Measurements from ENCODE around the gene TAF4.

Gene TAF4

DNA sequence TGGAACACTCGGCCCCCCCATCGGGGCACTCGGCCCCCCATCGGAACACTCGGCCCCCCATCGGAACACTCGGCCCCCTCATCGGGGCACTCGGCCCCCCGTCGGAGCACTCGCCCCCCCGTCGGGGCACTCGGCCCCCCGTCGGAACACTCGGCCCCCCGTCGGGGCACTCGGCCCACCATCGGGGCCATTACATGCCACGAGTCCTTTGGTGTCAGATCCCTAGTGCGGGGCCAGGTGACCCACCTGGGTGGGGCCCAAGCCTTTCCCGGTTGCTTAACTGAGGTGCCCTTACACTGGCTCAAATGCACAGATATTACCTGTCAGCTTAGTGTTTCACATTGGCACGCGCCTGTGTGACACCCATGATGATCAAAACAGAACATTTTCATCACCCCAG, 95.9 kb downstream of the TAF4 start:
- ATAC-seq (no peak), DNase-seq (ENCODE audit: low spot score in 2 of 2) (no peak)
- Mint-ChIP-seq H3K36me3 (peaks cover 18% of the 10 kb centered on the region), H3K9me3 (no peaks in the 10 kb centered on the region), H3K27ac (no peak overlapping the region), H3K4me3 (no peak overlapping the region), H3K4me1 (no peaks in the 10 kb centered on the region)

DNA sequence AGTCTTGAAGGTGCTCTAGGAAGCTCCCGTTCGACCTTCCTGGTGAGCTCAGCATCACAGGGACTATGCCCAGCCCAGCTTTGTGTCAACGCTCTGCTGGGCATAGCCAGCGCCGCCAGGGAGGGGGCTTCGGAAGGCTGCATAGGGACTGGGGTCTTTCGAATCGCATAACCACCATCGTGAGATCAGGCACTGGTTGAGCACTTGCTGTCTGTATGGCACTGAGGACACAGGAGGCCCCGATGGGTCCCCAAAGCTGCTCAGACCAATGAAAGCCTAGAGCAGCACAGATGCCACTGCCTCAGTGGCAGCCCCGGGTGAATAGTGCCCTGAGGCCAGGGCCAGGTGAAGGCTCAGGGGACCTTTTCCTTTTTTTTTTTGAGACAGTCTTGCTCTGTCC, 96.7 kb downstream of the TAF4 start:
- Mint-ChIP-seq H3K4me1 (no peaks in the 10 kb centered on the region), H3K4me3 (no peak overlapping the region), H3K9me3 (no peaks in the 10 kb centered on the region), H3K36me3 (peaks cover 13% of the 10 kb centered on the region), H3K27ac (no peak overlapping the region)
- DNase-seq (ENCODE audit: low spot score in 2 of 2), result no peak
- no peak for ATAC-seq

DNA sequence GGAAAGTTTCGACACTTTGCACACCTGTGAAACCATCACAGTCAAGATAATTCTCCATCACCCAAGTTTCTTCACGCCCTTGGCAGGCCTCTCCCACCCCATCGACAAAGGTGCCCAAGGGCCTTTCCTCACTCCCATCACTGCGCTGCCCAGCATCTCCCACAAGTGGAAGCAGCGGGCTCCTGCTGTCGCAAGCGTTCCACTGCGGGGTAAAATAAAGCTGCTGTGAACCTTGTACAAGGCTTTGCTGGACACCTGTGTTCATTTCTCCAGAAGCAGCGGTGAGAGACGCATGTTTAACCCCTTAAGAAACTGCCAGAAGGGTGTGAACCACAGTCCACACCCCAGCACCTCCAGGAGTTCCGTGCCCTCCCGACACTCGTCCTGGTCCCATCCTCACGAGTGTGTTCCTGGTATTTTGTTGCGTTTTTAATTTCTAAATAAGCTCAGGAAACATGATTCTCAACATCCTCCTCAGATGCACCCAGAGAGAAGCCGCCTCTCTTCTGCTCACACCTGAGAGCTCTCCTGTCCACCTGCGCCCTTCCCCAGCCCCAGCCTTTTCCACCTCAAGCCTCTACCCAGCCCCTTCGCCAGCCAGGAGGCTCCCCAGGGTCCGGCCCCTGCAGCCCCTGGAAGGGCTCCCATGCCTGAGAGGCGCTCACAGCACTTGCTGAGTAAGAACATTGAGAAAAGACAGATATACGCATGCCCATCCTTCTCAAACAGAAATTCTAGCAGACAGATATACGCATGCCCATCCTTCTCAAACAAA, 97.5 kb downstream of the TAF4 start:
- Mint-ChIP-seq H3K4me1 (no peaks in the 10 kb centered on the region), H3K4me3 (no peak overlapping the region)

DNA sequence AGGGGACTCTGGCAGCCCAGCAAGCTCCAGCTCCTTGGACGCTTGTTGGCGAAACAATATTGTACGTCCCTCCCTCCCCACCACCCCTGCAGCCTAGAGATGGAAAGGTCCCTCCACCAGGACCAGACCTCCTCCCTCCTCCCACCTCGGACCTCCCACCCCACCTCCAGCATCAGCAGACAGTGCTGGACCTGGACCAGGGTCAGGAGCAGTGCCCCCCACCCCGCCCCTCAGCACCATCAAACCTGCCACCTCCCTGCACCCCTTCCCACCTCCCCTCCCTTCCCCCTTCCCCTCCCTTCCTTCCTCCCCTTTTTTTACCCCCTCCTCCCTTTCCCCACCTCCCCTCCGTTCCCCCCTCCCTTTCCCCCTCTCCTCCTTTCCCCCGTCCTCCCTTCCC, 98.4 kb downstream of the TAF4 start:
- no peak overlapping the region for H3K27ac Mint-ChIP-seq
- no peaks in the 10 kb centered on the region for H3K36me3 Mint-ChIP-seq
- H3K4me1 Mint-ChIP-seq, result no peaks in the 10 kb centered on the region
- DNase-seq (ENCODE audit: low spot score in 2 of 2) (no peak), ATAC-seq (no peak)
- H3K4me3 Mint-ChIP-seq, result no peak overlapping the region
- H3K9me3 Mint-ChIP-seq, result no peaks in the 10 kb centered on the region

More for the DNA sequence above, 97.5 kb downstream of the TAF4 start:
- peaks cover 6% of the 10 kb centered on the region for H3K36me3 Mint-ChIP-seq
- H3K9me3 Mint-ChIP-seq, result no peaks in the 10 kb centered on the region
- peak overlapping the region; percentile 73 for H3K27ac Mint-ChIP-seq
- DNase-seq (ENCODE audit: low spot score in 2 of 2) (no peak), ATAC-seq (no peak)

DNA sequence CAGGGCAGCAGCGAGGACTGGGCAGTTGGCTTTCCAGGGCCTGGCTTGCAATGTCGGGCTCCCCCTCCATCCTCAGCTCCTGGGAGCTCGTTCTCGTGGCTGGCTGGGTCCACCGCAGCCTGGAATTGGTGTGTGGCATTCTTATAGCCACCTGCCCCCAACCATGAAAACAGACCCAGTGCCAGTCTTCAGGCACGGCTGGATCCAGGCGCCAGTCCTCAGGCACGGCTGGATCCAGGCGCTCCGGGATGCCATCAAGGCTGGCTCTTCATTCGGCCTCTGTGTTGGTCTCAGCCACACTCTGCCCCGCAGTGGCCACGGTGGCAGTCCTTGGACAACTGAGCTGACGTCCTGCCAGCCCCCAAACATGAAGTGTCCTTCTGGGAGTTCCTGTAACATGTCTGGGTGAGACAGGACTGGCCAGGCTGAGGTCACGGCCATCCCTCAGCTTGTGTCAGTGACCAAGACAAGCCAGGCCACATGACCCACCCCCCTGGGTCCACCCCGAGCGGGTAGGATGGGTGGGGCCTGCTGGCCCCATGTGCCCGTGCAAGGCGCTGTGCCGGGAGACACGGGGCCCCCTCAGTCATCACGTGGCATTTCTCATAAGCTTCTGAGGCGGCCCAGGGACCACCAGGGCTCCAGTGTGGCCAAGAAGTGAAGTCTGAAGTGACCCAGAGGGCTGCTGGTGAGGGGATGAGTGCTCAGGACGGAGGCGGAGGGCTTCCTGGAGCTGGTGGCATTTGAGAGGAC, 99.0 kb downstream of the TAF4 start:
- H3K4me1 Mint-ChIP-seq, result no peaks in the 10 kb centered on the region
- H3K9me3 Mint-ChIP-seq, result no peaks in the 10 kb centered on the region
- ATAC-seq, result no peak
- no peak overlapping the region for H3K4me3 Mint-ChIP-seq
- DNase-seq (ENCODE audit: low spot score in 2 of 2), result no peak
- no peaks in the 10 kb centered on the region for H3K36me3 Mint-ChIP-seq
- H3K27ac Mint-ChIP-seq, result no peak overlapping the region

DNA sequence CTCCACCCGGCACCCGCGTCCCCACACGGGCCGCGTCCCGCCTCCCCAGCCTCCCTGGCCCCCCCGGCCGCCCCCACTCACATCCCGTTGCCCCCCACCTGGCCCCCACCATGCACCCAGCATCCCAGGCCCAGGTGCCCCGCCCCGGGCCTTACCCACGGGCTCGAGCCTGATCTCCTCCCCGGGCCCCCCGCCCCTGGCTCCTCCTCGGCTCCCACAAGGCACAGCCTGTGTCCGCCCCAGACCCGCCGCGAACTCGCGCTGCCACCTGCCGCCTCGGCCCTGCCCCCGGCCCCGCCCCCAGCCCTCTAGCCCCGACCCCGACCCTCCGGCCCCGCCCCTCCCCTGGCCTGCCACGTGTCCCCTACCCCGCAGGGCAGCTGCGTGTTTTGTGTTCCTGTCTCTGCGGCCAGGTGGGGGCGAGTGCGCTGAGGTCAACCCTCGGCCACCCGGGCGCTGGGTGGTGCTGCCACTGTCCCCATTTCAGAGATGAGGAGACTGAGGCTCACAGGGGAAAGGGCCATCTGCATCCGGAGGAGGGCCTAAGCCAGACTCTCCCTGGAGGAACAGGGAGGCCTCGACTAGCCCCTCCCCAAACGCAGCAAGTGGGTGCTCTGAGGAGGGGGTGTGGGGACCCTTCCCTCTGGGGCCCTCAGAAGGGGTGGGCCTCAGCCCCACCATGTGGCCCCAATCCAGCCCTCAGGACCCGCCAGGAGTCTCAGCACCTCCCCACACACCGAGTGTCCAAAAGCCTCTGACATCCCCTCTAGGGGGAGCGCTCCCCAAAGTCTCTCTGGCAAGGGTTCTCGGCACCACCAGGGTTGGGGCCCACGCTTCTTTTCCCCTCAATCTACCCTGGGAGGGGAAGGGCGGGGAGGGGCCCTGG, 99.8 kb downstream of the TAF4 start:
- DNase-seq (ENCODE audit: low spot score in 2 of 2) (no peak), ATAC-seq (peak; percentile 21)
- Mint-ChIP-seq H3K27ac (no peak overlapping the region), H3K9me3 (no peaks in the 10 kb centered on the region), H3K4me3 (no peak overlapping the region), H3K4me1 (no peaks in the 10 kb centered on the region), H3K36me3 (no peaks in the 10 kb centered on the region)

DNA sequence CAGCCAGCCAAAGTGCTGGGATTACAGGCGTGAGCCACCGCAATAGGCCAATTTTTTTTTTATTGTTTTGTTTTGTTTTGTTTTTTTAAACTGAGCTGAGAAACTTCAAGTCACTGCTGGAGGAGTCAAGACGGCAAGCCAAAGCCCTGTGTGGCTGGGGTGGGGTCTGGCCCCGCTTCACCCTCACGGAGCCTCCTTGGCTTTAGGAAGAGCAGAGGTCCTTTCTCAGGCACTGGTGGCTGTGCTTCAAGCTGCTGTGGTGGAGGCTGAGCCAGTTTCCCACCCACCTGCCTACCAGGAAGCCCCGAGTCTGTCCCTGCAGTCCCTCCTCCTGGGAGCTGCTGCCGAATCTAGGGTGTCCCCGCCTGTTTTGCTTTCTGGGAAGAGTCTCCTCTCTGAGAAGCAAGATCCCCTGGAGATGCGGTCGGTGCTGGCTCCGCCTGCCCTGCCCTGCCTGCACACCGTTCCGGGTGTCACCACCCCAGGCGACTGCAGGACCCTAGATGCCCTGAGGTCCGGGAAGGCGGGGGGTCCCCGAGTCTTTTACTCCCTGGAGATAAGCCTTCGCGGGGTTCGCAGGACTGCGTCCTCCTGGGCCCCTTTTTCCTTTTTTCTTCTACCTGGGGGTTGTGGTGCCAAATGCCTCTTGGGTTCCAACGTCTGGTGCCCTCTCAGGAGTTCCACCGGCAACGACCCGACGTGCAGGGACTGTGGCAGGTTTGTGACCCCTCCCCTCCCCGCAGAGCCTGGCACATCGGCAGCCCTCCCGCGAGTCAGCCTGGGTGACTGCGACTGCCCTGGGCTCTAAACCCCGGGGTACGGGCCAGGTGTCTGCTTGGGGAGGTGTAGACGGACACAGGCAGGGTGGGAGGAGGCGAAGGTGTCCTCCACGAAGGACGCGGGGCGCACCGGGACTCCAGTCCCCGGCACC, 100.7 kb downstream of the TAF4 start:
- no peaks in the 10 kb centered on the region for H3K36me3 Mint-ChIP-seq
- no peak overlapping the region for H3K27ac Mint-ChIP-seq
- no peak overlapping the region for H3K4me3 Mint-ChIP-seq
- H3K4me1 Mint-ChIP-seq, result no peaks in the 10 kb centered on the region
- H3K9me3 Mint-ChIP-seq, result no peaks in the 10 kb centered on the region
- DNase-seq (ENCODE audit: low spot score in 2 of 2), result no peak
- no peak for ATAC-seq

DNA sequence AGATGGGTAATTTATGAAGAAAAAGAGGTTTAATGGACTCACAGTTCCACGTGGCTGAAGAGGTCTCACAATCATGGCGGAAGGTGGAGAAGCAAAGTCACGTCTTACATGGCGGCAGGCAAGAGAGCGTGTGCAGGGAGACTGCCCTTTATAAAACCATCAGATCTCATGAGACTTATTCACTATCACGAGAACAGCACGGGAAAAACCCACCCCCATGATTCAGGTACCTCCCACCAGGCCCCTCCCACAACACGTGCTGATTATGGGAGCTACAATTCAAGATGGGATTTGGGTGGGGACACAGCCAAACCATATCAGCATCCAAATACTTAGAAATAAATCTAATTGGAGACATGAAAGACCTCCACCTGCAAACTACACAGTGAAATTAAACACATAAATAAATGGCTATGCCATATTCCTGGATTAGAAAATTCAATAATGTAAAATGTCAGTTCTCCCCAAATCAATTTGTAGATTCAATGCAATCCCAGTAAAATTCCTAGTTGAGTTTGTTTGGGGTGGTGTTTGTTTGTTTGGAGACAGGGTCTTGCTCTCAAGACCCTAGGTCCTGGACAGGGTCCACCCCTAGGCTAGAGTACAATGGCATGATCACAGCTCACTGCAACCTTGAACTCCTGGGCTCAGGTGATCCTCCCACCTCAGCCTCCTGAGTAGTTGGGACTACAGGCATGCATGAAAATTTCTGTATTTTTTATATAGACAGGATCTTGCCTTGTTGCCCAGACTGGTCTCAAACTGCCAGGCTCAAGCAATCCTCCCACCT, 101.6 kb downstream of the TAF4 start:
- Mint-ChIP-seq H3K4me3 (no peak overlapping the region), H3K4me1 (no peaks in the 10 kb centered on the region), H3K27ac (no peak overlapping the region), H3K36me3 (no peaks in the 10 kb centered on the region), H3K9me3 (no peaks in the 10 kb centered on the region)
- ATAC-seq (no peak), DNase-seq (ENCODE audit: low spot score in 2 of 2) (no peak)

DNA sequence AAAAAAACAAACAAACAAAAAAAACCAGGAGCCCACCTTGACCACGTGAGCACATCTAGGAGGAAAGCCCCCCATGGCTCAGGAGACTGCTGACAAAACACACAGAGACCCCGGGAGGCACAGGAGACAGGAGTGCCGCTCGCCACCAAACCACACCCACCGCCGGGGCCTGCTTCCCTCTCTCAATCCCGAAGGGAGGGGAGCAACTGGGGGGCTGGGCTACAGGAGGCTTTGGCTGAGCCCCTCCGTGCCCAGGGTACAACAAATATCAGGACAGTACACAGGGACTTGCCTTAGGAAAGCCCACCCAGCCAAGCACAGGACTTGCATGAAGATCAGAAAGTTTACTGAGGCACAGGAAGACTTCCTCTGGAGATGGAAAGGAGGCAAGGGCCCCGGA, 102.5 kb downstream of the TAF4 start:
- DNase-seq (ENCODE audit: low spot score in 2 of 2) (no peak), ATAC-seq (no peak)
- H3K9me3 Mint-ChIP-seq, result no peaks in the 10 kb centered on the region
- H3K27ac Mint-ChIP-seq, result no peak overlapping the region
- H3K4me3 Mint-ChIP-seq, result no peak overlapping the region
- H3K36me3 Mint-ChIP-seq, result no peaks in the 10 kb centered on the region
- H3K4me1 Mint-ChIP-seq, result no peaks in the 10 kb centered on the region

DNA sequence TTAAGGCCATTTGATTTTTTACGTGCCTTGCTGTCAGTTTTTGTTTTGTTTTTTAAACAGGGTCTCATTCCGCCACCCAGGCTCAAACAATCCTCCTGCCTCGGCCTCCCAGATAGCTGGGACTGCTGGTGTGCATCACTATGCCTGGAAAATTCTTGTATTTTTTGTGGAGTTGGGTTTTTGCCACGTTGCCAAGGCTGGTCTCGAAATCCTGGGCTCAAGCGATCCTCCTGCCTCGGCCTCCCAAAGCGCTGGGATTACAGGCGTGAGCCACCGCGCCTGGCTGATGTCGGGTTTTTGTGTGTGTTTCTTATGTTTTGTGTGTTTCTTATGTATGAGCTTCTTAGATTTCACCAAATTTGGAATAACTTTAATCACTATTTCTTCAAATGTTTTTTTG, 104.8 kb downstream of the TAF4 start:
- no peak for ATAC-seq
- DNase-seq (ENCODE audit: low spot score in 2 of 2), result no peak
- Mint-ChIP-seq H3K9me3 (no peaks in the 10 kb centered on the region), H3K27ac (no peak overlapping the region), H3K4me3 (no peak overlapping the region), H3K36me3 (no peaks in the 10 kb centered on the region), H3K4me1 (no peaks in the 10 kb centered on the region)

DNA sequence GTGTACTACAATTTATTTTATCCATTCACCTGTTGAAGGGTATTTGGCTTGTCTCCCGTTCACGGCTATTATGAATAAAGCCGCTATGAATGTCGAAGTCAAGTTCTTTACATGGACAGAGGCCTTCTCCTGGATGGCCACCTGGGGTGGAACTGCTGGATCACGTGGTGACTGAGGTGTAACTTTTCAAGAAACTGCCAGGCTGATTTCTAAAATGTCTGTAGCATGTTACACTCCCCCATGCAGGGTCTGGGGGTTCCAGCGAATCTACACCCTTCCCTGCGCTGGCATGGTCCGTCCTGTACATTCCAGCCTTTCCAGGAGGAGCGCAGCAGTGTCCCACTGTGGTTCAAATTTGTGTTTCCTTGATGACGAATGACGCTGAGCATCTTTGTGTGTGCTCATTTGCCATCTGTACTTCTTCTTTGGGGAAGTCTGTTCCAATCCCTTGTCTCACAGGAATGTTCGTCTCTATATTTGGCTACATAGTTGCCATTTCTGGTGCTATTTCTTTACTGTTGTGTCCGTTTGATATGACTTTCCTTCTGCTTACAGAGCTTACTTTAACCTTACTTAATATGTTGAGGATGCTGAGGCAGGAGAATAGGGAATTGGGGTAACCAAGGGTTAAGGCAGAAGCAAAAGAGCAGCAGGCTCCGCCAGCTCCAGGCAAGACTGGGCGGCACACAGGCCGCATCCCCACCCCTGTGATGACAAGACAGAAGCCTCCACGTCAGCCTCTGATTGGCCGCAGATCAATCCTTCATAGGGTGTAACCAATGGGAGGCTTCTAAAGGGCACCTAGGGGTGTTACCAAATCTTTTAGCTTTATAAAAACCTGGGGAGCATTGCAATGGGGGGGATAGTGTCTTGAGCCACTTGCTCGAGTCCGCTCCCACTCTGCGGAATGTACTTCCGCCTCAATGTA, 106.6 kb downstream of the TAF4 start:
- H3K4me1 Mint-ChIP-seq, result no peaks in the 10 kb centered on the region
- H3K4me3 Mint-ChIP-seq, result no peak overlapping the region
- H3K9me3 Mint-ChIP-seq, result no peaks in the 10 kb centered on the region
- no peak for ATAC-seq
- DNase-seq (ENCODE audit: low spot score in 2 of 2), result no peak
- H3K27ac Mint-ChIP-seq, result no peak overlapping the region
- H3K36me3 Mint-ChIP-seq, result no peaks in the 10 kb centered on the region

DNA sequence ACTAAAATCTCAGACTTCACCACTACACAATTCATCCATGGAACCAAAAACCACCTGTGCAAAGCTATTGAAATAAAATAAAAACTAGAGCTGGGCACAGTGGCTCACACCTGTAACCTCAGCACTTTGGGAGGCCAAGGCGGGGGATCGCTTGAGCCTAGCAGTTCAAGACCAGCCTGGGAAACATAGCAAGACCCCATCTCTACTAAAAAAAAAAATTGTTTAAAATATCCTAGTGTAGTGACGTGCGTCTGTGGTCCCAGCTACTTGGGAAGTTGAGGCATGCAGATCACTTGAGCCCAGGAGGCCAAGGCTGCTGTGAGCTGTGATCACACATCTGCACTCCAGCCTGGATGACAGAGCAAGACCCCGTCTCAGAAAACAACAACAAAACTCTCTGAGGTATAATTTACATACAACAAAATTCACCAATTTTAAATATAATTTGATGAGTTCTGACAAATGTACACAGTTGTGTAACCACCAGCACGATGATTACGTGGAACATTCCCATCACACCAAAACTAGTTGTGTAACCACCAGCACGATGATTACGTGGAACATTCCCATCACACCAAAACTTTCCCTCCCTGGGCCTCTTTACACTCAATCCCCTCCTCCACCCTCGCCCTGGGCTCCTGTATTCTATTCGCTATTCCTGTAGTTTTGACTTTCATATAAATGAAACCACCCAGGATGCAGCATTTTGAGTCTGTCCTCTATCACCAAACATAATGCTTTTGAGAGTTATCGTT, 107.5 kb downstream of the TAF4 start:
- no peak overlapping the region for H3K27ac Mint-ChIP-seq
- DNase-seq (ENCODE audit: low spot score in 2 of 2) (no peak), ATAC-seq (no peak)
- no peaks in the 10 kb centered on the region for H3K36me3 Mint-ChIP-seq
- H3K4me3 Mint-ChIP-seq, result no peak overlapping the region
- H3K4me1 Mint-ChIP-seq, result no peaks in the 10 kb centered on the region
- no peaks in the 10 kb centered on the region for H3K9me3 Mint-ChIP-seq
